Activated CD8-positive, alpha-beta memory T cell treated with anti-CD3 and anti-CD28 coated beads, Interleukin-2, amount 10 ng/mL, durations not matched to agents 7 days and 5 days (primary cell): Measurements from ENCODE around the gene GRID2. TPM values are rescaled to one million over a fixed set of nuclear protein-coding genes. Genes with fewer than 3 reads are reported as not detected.

Experiments used
- ATAC-seq: fragments of 150-1000 bp; cut with Tn5 transposase; one replicate; pipeline ENCODE4 v1.10.0; 2021; ENCODE audit warnings: moderate library complexity
- CTCF ChIA-PET: fragments of 350-600 bp; sonication (Branson Sonifier 250); formaldehyde crosslinking; loops from one replicate; lab custom pipeline; 2021; ENCODE audit warnings: antibody characterized with exemption; lab: Charles Lee
- DNase-seq: peaks from one replicate; pipeline ENCODE4 v3.0.0-alpha.2; 2020
- H3K27ac Mint-ChIP-seq: one replicate; pipeline ENCODE4 v1.8.0; 2021; ENCODE audit warnings: mild to moderate bottlenecking, mixed read lengths
- H3K27me3 Mint-ChIP-seq: one replicate; pipeline ENCODE4 v1.8.0; 2021; ENCODE audit warnings: mixed read lengths
- H3K36me3 Mint-ChIP-seq: one replicate; pipeline ENCODE4 v1.8.0; 2021; ENCODE audit warnings: mild to moderate bottlenecking, mixed read lengths
- H3K4me1 Mint-ChIP-seq: one replicate; pipeline ENCODE4 v1.8.0; 2021; ENCODE audit warnings: mixed read lengths
- H3K4me3 Mint-ChIP-seq: one replicate; pipeline ENCODE4 v1.8.0; 2021; ENCODE audit warnings: mild to moderate bottlenecking, moderate library complexity, mixed read lengths
- H3K9me3 Mint-ChIP-seq: one replicate; pipeline ENCODE4 v1.8.0; 2022; ENCODE audit warnings: low read depth, mixed read lengths
- total RNA-seq, 2 experiments: library from RNA; stranded (reverse); gene quantifications; one replicate each; pipeline ENCODE4 v1.2.3, GENCODE V29; 2021

The GRID2 gene
- total RNA-seq, 2 experiments from 2014 or later, result not detected

- peaks cover 5% of the 10 kb centered on the region for H3K9me3 Mint-ChIP-seq
- H3K36me3 Mint-ChIP-seq, result no peaks in the 10 kb centered on the region
- no peaks in the 10 kb centered on the region for H3K27me3 Mint-ChIP-seq
- no peak overlapping the region for H3K27ac Mint-ChIP-seq
- DNase-seq (no peak), ATAC-seq (no peak)
- no peak overlapping the region for H3K4me3 Mint-ChIP-seq
- H3K4me1 Mint-ChIP-seq, result no peaks in the 10 kb centered on the region
- CTCF ChIA-PET, result no interaction called here
These were observed 1066.5 kb downstream of the GRID2 start for GRCh38 chr4:93370256-93370655.

GRCh38 chr4:93373893-93374860 lies 1070.4 kb downstream of the GRID2 start:
- H3K27ac Mint-ChIP-seq, result no peak overlapping the region

GRCh38 chr4:93384241-93384640 lies 1080.5 kb downstream of the GRID2 start:
- H3K36me3 Mint-ChIP-seq, result no peaks in the 10 kb centered on the region
- H3K27ac Mint-ChIP-seq, result no peak overlapping the region
- DNase-seq, result no peak
- no peak for ATAC-seq
- H3K4me1 Mint-ChIP-seq, result no peaks in the 10 kb centered on the region
- no peaks in the 10 kb centered on the region for H3K27me3 Mint-ChIP-seq
- no peak overlapping the region for H3K4me3 Mint-ChIP-seq
- CTCF ChIA-PET, result no interaction called here
- H3K9me3 Mint-ChIP-seq, result peaks cover 2% of the 10 kb centered on the region

More at GRCh38 chr4:93373893-93374860, 1070.4 kb downstream of the GRID2 start:
- no peaks in the 10 kb centered on the region for H3K36me3 Mint-ChIP-seq
- no peak for ATAC-seq
- H3K4me1 Mint-ChIP-seq, result no peaks in the 10 kb centered on the region
- H3K27me3 Mint-ChIP-seq, result no peaks in the 10 kb centered on the region
- peaks cover 5% of the 10 kb centered on the region for H3K9me3 Mint-ChIP-seq
- H3K4me3 Mint-ChIP-seq, result no peak overlapping the region
- CTCF ChIA-PET, result no interaction called here
- no peak for DNase-seq

- DNase-seq (no peak), ATAC-seq (no peak)
- no peak overlapping the region for H3K4me3 Mint-ChIP-seq
- no peak overlapping the region for H3K27ac Mint-ChIP-seq
- H3K9me3 Mint-ChIP-seq, result peaks cover 2% of the 10 kb centered on the region
- H3K4me1 Mint-ChIP-seq, result no peaks in the 10 kb centered on the region
- CTCF ChIA-PET, result no interaction called here
- H3K36me3 Mint-ChIP-seq, result no peaks in the 10 kb centered on the region
- no peaks in the 10 kb centered on the region for H3K27me3 Mint-ChIP-seq
These were observed 1081.1 kb downstream of the GRID2 start for GRCh38 chr4:93384887-93385286.

- DNase-seq (no peak), ATAC-seq (no peak)
- Mint-ChIP-seq H3K4me3 (no peak overlapping the region), H3K4me1 (no peaks in the 10 kb centered on the region), H3K27ac (no peak overlapping the region), H3K9me3 (peaks cover 3% of the 10 kb centered on the region), H3K27me3 (no peaks in the 10 kb centered on the region), H3K36me3 (no peaks in the 10 kb centered on the region)
- CTCF ChIA-PET, result no interaction called here
These were observed 1090.8 kb downstream of the GRID2 start for GRCh38 chr4:93394545-93395081.

GRCh38 chr4:93396272-93396671 lies 1092.5 kb downstream of the GRID2 start:
- H3K36me3 Mint-ChIP-seq, result no peaks in the 10 kb centered on the region
- CTCF ChIA-PET, result no interaction called here
- no peak overlapping the region for H3K27ac Mint-ChIP-seq
- H3K4me3 Mint-ChIP-seq, result no peak overlapping the region
- peaks cover 3% of the 10 kb centered on the region for H3K9me3 Mint-ChIP-seq
- DNase-seq, result no peak
- H3K4me1 Mint-ChIP-seq, result no peaks in the 10 kb centered on the region
- no peaks in the 10 kb centered on the region for H3K27me3 Mint-ChIP-seq
- no peak for ATAC-seq

GRCh38 chr4:93403571-93403970 lies 1099.8 kb downstream of the GRID2 start:
- DNase-seq (no peak), ATAC-seq (no peak)
- CTCF ChIA-PET, result no interaction called here
- Mint-ChIP-seq H3K27ac (no peak overlapping the region), H3K36me3 (no peaks in the 10 kb centered on the region), H3K4me3 (no peak overlapping the region), H3K9me3 (peaks cover 6% of the 10 kb centered on the region), H3K27me3 (no peaks in the 10 kb centered on the region), H3K4me1 (no peaks in the 10 kb centered on the region)

GRCh38 chr4:93407493-93408275 lies 1103.9 kb downstream of the GRID2 start:
- H3K36me3 Mint-ChIP-seq, result no peaks in the 10 kb centered on the region
- H3K4me3 Mint-ChIP-seq, result no peak overlapping the region
- CTCF ChIA-PET, result no interaction called here
- DNase-seq (no peak), ATAC-seq (no peak)
- H3K9me3 Mint-ChIP-seq, result peaks cover 7% of the 10 kb centered on the region
- no peaks in the 10 kb centered on the region for H3K27me3 Mint-ChIP-seq
- no peak overlapping the region for H3K27ac Mint-ChIP-seq
- H3K4me1 Mint-ChIP-seq, result no peaks in the 10 kb centered on the region

GRCh38 chr4:93409035-93409434 lies 1105.3 kb downstream of the GRID2 start:
- DNase-seq (no peak), ATAC-seq (no peak)
- Mint-ChIP-seq H3K4me3 (no peak overlapping the region), H3K36me3 (no peaks in the 10 kb centered on the region), H3K9me3 (peaks cover 7% of the 10 kb centered on the region), H3K27ac (no peak overlapping the region), H3K27me3 (no peaks in the 10 kb centered on the region), H3K4me1 (no peaks in the 10 kb centered on the region)
- CTCF ChIA-PET, result no interaction called here

GRCh38 chr4:93414041-93414550 lies 1110.3 kb downstream of the GRID2 start:
- Mint-ChIP-seq H3K36me3 (no peaks in the 10 kb centered on the region), H3K4me3 (no peak overlapping the region), H3K27me3 (no peaks in the 10 kb centered on the region), H3K9me3 (peaks cover 6% of the 10 kb centered on the region), H3K4me1 (no peaks in the 10 kb centered on the region), H3K27ac (no peak overlapping the region)
- ATAC-seq (no peak), DNase-seq (no peak)
- CTCF ChIA-PET, result no interaction called here

- Mint-ChIP-seq H3K27ac (no peak overlapping the region), H3K9me3 (peaks cover 2% of the 10 kb centered on the region), H3K4me1 (no peaks in the 10 kb centered on the region), H3K36me3 (no peaks in the 10 kb centered on the region), H3K27me3 (no peaks in the 10 kb centered on the region), H3K4me3 (no peak overlapping the region)
- DNase-seq (no peak), ATAC-seq (no peak)
- CTCF ChIA-PET, result no interaction called here
These were observed 1112.8 kb downstream of the GRID2 start for GRCh38 chr4:93416344-93417128.

- Mint-ChIP-seq H3K4me1 (no peaks in the 10 kb centered on the region), H3K27me3 (no peaks in the 10 kb centered on the region), H3K4me3 (no peak overlapping the region), H3K9me3 (no peaks in the 10 kb centered on the region), H3K36me3 (no peaks in the 10 kb centered on the region), H3K27ac (no peak overlapping the region)
- no peak for DNase-seq
- ATAC-seq, result no peak
- CTCF ChIA-PET, result no interaction called here
These were observed 1127.6 kb downstream of the GRID2 start for GRCh38 chr4:93431371-93431770.

- DNase-seq (no peak), ATAC-seq (no peak)
- CTCF ChIA-PET, result no interaction called here
- H3K4me3 Mint-ChIP-seq, result no peak overlapping the region
- H3K27me3 Mint-ChIP-seq, result no peaks in the 10 kb centered on the region
- no peaks in the 10 kb centered on the region for H3K36me3 Mint-ChIP-seq
- H3K27ac Mint-ChIP-seq, result no peak overlapping the region
- H3K9me3 Mint-ChIP-seq, result no peaks in the 10 kb centered on the region
- H3K4me1 Mint-ChIP-seq, result no peaks in the 10 kb centered on the region
These were observed 1130.1 kb downstream of the GRID2 start for GRCh38 chr4:93433840-93434239.
